ENCODE data around the gene HSD17B12. TPM values are rescaled to one million over a fixed set of nuclear protein-coding genes. Genes with fewer than 3 reads are reported as not detected.

HSD17B12 gene
- total and polyA plus RNA-seq, 2 experiments from 2014 or later, result 128 to 168 TPM

GRCh38 chr11:43736502-43737200 is 56.1 kb downstream of the HSD17B12 start:
- H3K9me3 Mint-ChIP-seq, result no peaks in the 10 kb centered on the region
- H2AFZ ChIP-seq, result no peak overlapping the region
- TF ChIP-seq, protein P1, sequence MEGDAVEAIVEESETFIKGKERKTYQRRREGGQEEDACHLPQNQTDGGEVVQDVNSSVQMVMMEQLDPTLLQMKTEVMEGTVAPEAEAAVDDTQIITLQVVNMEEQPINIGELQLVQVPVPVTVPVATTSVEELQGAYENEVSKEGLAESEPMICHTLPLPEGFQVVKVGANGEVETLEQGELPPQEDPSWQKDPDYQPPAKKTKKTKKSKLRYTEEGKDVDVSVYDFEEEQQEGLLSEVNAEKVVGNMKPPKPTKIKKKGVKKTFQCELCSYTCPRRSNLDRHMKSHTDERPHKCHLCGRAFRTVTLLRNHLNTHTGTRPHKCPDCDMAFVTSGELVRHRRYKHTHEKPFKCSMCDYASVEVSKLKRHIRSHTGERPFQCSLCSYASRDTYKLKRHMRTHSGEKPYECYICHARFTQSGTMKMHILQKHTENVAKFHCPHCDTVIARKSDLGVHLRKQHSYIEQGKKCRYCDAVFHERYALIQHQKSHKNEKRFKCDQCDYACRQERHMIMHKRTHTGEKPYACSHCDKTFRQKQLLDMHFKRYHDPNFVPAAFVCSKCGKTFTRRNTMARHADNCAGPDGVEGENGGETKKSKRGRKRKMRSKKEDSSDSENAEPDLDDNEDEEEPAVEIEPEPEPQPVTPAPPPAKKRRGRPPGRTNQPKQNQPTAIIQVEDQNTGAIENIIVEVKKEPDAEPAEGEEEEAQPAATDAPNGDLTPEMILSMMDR (conservative IDR thresholded peaks at IDR 0.05; ENCODE audit: low read depth in 2 of 2), result no peak
- TF ChIP-seq, protein P2, sequence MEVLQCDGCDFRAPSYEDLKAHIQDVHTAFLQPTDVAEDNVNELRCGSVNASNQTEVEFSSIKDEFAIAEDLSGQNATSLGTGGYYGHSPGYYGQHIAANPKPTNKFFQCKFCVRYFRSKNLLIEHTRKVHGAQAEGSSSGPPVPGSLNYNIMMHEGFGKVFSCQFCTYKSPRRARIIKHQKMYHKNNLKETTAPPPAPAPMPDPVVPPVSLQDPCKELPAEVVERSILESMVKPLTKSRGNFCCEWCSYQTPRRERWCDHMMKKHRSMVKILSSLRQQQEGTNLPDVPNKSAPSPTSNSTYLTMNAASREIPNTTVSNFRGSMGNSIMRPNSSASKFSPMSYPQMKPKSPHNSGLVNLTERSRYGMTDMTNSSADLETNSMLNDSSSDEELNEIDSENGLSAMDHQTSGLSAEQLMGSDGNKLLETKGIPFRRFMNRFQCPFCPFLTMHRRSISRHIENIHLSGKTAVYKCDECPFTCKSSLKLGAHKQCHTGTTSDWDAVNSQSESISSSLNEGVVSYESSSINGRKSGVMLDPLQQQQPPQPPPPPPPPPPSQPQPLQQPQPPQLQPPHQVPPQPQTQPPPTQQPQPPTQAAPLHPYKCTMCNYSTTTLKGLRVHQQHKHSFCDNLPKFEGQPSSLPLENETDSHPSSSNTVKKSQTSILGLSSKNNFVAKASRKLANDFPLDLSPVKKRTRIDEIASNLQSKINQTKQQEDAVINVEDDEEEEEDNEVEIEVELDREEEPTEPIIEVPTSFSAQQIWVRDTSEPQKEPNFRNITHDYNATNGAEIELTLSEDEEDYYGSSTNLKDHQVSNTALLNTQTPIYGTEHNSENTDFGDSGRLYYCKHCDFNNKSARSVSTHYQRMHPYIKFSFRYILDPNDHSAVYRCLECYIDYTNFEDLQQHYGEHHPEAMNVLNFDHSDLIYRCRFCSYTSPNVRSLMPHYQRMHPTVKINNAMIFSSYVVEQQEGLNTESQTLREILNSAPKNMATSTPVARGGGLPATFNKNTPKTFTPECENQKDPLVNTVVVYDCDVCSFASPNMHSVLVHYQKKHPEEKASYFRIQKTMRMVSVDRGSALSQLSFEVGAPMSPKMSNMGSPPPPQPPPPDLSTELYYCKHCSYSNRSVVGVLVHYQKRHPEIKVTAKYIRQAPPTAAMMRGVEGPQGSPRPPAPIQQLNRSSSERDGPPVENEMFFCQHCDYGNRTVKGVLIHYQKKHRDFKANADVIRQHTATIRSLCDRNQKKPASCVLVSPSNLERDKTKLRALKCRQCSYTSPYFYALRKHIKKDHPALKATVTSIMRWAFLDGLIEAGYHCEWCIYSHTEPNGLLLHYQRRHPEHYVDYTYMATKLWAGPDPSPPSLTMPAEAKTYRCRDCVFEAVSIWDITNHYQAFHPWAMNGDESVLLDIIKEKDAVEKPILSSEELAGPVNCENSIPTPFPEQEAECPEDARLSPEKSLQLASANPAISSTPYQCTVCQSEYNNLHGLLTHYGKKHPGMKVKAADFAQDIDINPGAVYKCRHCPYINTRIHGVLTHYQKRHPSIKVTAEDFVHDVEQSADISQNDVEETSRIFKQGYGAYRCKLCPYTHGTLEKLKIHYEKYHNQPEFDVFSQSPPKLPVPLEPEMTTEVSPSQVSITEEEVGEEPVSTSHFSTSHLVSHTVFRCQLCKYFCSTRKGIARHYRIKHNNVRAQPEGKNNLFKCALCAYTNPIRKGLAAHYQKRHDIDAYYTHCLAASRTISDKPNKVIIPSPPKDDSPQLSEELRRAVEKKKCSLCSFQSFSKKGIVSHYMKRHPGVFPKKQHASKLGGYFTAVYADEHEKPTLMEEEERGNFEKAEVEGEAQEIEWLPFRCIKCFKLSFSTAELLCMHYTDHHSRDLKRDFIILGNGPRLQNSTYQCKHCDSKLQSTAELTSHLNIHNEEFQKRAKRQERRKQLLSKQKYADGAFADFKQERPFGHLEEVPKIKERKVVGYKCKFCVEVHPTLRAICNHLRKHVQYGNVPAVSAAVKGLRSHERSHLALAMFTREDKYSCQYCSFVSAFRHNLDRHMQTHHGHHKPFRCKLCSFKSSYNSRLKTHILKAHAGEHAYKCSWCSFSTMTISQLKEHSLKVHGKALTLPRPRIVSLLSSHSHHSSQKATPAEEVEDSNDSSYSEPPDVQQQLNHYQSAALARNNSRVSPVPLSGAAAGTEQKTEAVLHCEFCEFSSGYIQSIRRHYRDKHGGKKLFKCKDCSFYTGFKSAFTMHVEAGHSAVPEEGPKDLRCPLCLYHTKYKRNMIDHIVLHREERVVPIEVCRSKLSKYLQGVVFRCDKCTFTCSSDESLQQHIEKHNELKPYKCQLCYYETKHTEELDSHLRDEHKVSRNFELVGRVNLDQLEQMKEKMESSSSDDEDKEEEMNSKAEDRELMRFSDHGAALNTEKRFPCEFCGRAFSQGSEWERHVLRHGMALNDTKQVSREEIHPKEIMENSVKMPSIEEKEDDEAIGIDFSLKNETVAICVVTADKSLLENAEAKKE (CRISPR knock-in tag; IDR thresholded peaks at IDR 0.05), result no peak
- no peak for TF ChIP-seq JUNB (IDR thresholded peaks at IDR 0.05; ENCODE audit: unreplicated experiment)
- no peak for TF ChIP-seq REST (IDR thresholded peaks at IDR 0.05; ENCODE audit: unreplicated experiment)
- TF ChIP-seq STAT1 (IDR thresholded peaks at IDR 0.05; ENCODE audit: unreplicated experiment), result no peak
- TF ChIP-seq ZNF331 (CRISPR knock-in tag; IDR thresholded peaks at IDR 0.05; ENCODE audit: low read depth), result no peak
- TF ChIP-seq, protein P3, sequence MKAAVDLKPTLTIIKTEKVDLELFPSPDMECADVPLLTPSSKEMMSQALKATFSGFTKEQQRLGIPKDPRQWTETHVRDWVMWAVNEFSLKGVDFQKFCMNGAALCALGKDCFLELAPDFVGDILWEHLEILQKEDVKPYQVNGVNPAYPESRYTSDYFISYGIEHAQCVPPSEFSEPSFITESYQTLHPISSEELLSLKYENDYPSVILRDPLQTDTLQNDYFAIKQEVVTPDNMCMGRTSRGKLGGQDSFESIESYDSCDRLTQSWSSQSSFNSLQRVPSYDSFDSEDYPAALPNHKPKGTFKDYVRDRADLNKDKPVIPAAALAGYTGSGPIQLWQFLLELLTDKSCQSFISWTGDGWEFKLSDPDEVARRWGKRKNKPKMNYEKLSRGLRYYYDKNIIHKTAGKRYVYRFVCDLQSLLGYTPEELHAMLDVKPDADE (IDR thresholded peaks at IDR 0.05), result no peak
- TF ChIP-seq EZH2 (IDR thresholded peaks at IDR 0.05; ENCODE audit: low read depth, unreplicated experiment), result no peak
- TF ChIP-seq ZNF114 (CRISPR knock-in tag; IDR thresholded peaks at IDR 0.05), result no peak
- no peak for TF ChIP-seq POLR2AphosphoS5 (IDR thresholded peaks at IDR 0.05; ENCODE audit: low read depth)
- no peak for TF ChIP-seq NANOG (IDR thresholded peaks at IDR 0.05; ENCODE audit: borderline replicate concordance)
- TF ChIP-seq EZH2phosphoT487 (IDR thresholded peaks at IDR 0.05; ENCODE audit: unreplicated experiment), result no peak
- peak overlapping the region; percentile 19; the same call in 1 of the 3 replicates for H3K4me3 Mint-ChIP-seq
- no peaks in the 10 kb centered on the region for H3K9me2 ChIP-seq (ENCODE audit: insufficient read depth)
- H3K27ac Mint-ChIP-seq, result peak overlapping the region; percentile 78
- no peaks in the 10 kb centered on the region for H3F3A ChIP-seq (replicated peaks; ENCODE audit: low read depth)
- no peaks in the 10 kb centered on the region for H3K27me3 Mint-ChIP-seq (ENCODE audit: insufficient read depth, low read depth, poor library complexity)
- peak overlapping the region; percentile 8 for H3K4me2 ChIP-seq
- H3K79me2 ChIP-seq (replicated peaks; ENCODE audit: insufficient read depth), result peaks cover 98% of the 10 kb centered on the region
- H3K36me3 ChIP-seq (ENCODE audit: insufficient read depth), result no peaks in the 10 kb centered on the region
- ATAC-seq (peak; percentile 37), DNase-seq (ENCODE audit: low spot score) (no peak)
- H3K27ac ChIP-seq (ENCODE audit: low read depth), result peak overlapping the region; percentile 1
- peaks cover 44% of the 10 kb centered on the region for H3K4me1 ChIP-seq (ENCODE audit: insufficient read depth)
- peaks cover 17% of the 10 kb centered on the region for H3K36me3 Mint-ChIP-seq (ENCODE audit: low read depth)
- peaks cover 19% of the 10 kb centered on the region for H4K20me1 ChIP-seq (replicated peaks; ENCODE audit: insufficient read depth)
- no peaks in the 10 kb centered on the region for H3K27me3 ChIP-seq (ENCODE audit: insufficient read depth)
- H3K4me3 ChIP-seq, result no peak overlapping the region
- H3K4me1 Mint-ChIP-seq, result peaks cover 46% of the 10 kb centered on the region

Data from GM23338 (cell line).